Activated naive CD8-positive, alpha-beta T cell treated with anti-CD3 and anti-CD28 coated beads, Interleukin-2, amount 10 ng/mL, durations not matched to agents 7 days and 5 days (primary cell): ENCODE measurements around the gene CAMK1. TPM values are rescaled to one million over a fixed set of nuclear protein-coding genes. Genes with fewer than 3 reads are reported as not detected.

Source experiments
- ATAC-seq: fragments of 150-1000 bp; cut with Tn5 transposase; one replicate; pipeline ENCODE4 v1.10.0; 2021; ENCODE audit warnings: low read depth, moderate library complexity
- POLR2A ChIA-PET: fragments of 350-600 bp; sonication (Branson Sonifier 250); formaldehyde crosslinking; loops from one replicate; lab custom pipeline; 2021; ENCODE audit warnings: antibody characterized with exemption; lab: Charles Lee
- DNase-seq: peaks from one replicate; pipeline ENCODE4 v3.0.0; 2021
- H3K27ac Mint-ChIP-seq: one replicate; pipeline ENCODE4 v1.8.0; 2022; ENCODE audit warnings: mild to moderate bottlenecking, mixed read lengths
- H3K27me3 Mint-ChIP-seq: one replicate; pipeline ENCODE4 v1.8.0; 2022; ENCODE audit warnings: mild to moderate bottlenecking, moderate library complexity, mixed read lengths
- H3K36me3 Mint-ChIP-seq: one replicate; pipeline ENCODE4 v1.8.0; 2021; ENCODE audit warnings: mild to moderate bottlenecking, mixed read lengths
- H3K4me1 Mint-ChIP-seq: one replicate; pipeline ENCODE4 v1.8.0; 2021; ENCODE audit warnings: mixed read lengths
- H3K4me3 Mint-ChIP-seq: one replicate; pipeline ENCODE4 v1.8.0; 2022; ENCODE audit warnings: mild to moderate bottlenecking, moderate library complexity, mixed read lengths
- H3K9me3 Mint-ChIP-seq: one replicate; pipeline ENCODE4 v1.8.0; 2021; ENCODE audit warnings: mixed read lengths
- total RNA-seq, 2 experiments: library from RNA; stranded (reverse); gene quantifications; one replicate each; pipeline ENCODE4 v1.2.3, GENCODE V29; 2021

Gene CAMK1
- total RNA-seq, 2 experiments from 2014 or later = 25.2 to 26.9 TPM

DNA sequence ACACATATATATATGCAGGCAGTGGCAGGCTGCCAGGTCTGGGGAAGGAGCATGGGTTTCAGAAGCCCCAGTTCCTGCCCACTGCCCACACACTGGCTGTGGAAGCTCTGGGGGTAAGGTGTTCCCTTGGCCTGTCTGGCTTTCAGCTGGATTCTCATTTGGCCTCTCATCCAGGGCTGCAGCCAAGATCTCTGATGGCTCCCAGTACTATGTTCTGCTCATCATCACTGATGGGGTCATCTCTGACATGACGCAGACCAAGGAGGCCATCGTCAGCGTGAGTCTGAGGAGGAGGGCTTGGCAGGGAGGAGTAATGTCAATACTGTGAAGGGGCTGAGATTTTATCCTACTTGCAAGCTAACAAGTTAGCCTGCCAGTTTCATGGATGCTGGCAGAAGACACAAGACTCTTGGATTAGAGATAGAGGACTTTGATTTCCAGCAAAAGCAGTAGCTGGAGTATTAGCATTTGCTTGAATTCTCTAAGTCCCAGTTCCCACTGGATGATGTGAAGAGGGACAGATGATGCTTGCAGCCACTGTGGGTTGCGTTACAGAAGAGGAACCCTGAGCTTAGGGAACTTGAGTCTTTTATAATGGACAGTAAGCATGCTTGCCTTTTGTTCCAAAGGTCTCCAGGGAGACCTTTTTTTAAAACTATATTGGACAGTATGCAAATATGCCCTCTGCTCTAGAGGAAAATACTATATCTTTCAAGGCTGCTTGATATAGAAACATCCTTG, 43.8 kb downstream of the CAMK1 start:
- Mint-ChIP-seq H3K4me1 (peaks cover 28% of the 10 kb centered on the region), H3K4me3 (no peak overlapping the region), H3K9me3 (no peaks in the 10 kb centered on the region), H3K27ac (no peak overlapping the region), H3K36me3 (no peaks in the 10 kb centered on the region), H3K27me3 (peaks cover 5% of the 10 kb centered on the region)
- POLR2A ChIA-PET = interaction anchor here (0.6 to 1.4 kb wide), 2 partner anchors 24 to 259 kb away, joined by 3 to 5 read pairs; partner anchors contain the start of gene OGG1
- no peak for DNase-seq
- ATAC-seq = no peak

DNA sequence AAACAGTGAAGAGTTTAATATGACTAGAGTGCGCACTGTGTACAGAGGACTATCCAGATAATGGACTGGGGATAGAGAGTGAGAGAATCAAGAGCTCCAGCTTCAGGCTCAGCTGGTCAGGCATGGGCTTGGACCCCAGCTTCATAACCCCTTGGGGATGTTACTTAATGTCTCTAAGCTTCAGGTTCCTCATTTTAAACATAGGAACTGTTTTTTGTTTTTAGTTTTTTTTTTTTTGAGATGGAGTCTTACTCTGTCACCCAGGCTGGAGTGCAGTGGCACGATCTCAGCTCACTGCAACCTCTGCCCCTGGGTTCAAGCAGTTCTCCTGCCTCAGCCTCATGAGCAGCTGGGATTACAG, 48.1 kb downstream of the CAMK1 start:
- Mint-ChIP-seq H3K36me3 (no peaks in the 10 kb centered on the region), H3K27me3 (peaks cover 8% of the 10 kb centered on the region), H3K27ac (no peak overlapping the region), H3K4me1 (peaks cover 6% of the 10 kb centered on the region), H3K9me3 (no peaks in the 10 kb centered on the region), H3K4me3 (no peak overlapping the region)
- ATAC-seq (no peak), DNase-seq (no peak)
- POLR2A ChIA-PET = no interaction called here

DNA sequence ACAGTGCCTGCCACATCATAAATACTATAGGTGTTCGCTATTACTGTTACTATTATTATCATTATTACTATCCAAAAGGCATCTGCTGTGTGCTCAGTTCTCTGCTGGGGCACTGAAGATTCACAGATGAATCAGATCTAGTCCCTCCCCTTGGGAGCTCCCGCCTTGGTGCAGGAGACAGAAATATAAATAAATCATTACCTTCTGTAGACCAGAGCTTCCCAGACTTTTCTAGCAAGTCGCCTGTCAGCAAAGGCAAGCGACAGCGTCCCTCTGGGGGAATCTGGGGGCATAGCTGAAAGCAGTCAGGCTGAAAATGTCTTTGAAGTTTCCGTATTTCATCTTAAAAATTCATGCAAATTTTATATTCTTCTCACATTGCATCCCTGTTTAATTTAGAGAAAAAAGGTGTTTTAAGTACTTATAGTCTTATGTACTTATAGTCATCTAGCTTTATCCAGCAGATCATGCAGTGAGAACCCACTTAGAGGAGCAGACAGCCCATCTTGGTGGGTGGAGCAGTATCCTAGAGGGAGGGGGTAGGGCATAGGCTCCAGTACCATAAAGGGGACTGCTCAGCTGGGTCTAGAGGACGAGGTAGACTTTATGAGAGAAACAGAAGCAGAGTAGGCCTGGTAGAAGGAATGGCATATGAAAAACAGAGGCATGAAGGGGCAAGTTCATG, 48.6 kb downstream of the CAMK1 start:
- POLR2A ChIA-PET = no interaction called here
- H3K4me3 Mint-ChIP-seq = no peak overlapping the region
- H3K4me1 Mint-ChIP-seq = peaks cover 6% of the 10 kb centered on the region
- DNase-seq (no peak), ATAC-seq (no peak)
- H3K36me3 Mint-ChIP-seq = no peaks in the 10 kb centered on the region
- no peak overlapping the region for H3K27ac Mint-ChIP-seq
- no peaks in the 10 kb centered on the region for H3K9me3 Mint-ChIP-seq
- peaks cover 8% of the 10 kb centered on the region for H3K27me3 Mint-ChIP-seq

DNA sequence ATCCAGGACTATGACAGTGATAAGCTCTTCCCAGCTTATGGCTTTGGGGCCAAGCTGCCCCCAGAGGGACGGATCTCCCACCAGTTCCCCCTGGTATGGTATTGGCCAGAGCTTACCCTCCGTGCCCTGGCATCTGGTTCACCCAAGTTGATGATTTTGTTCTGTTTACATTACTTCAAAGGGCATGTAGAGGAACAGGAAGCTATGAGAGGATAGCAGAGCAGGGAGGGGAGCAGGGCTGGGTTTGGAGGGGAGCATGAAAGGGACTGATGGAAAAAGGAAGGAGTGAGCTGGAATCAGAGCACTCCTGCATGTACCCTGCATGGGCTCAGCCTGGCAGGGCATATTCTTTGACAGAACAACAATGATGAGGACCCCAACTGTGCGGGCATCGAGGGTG, 51.6 kb downstream of the CAMK1 start:
- Mint-ChIP-seq H3K36me3 (no peaks in the 10 kb centered on the region), H3K4me3 (no peak overlapping the region), H3K27me3 (peaks cover 12% of the 10 kb centered on the region), H3K9me3 (no peaks in the 10 kb centered on the region), H3K4me1 (peaks cover 7% of the 10 kb centered on the region), H3K27ac (no peak overlapping the region)
- DNase-seq (no peak), ATAC-seq (no peak)
- POLR2A ChIA-PET = no interaction called here

DNA sequence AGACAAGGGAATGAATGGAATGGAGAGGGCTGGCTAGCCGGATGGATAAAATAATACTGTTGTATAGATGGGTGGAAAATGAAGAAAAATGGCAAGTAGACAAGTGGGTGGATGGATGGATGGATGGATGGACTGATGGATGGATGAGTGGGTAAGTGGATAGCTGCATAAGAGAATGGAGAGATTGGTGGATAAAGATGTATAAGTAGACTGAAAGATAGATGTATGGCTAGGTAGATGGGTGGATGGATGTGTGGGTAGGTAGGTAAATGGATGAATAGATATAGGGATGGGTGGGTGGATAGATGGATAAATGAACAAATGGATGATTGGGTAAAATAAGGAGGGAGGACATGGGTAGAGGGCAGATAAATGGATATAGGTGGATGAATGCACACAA, 52.2 kb downstream of the CAMK1 start:
- Mint-ChIP-seq H3K4me3 (no peak overlapping the region), H3K27ac (no peak overlapping the region), H3K36me3 (no peaks in the 10 kb centered on the region), H3K9me3 (no peaks in the 10 kb centered on the region), H3K4me1 (peaks cover 3% of the 10 kb centered on the region), H3K27me3 (peaks cover 10% of the 10 kb centered on the region)
- DNase-seq (no peak), ATAC-seq (no peak)
- POLR2A ChIA-PET = no interaction called here

DNA sequence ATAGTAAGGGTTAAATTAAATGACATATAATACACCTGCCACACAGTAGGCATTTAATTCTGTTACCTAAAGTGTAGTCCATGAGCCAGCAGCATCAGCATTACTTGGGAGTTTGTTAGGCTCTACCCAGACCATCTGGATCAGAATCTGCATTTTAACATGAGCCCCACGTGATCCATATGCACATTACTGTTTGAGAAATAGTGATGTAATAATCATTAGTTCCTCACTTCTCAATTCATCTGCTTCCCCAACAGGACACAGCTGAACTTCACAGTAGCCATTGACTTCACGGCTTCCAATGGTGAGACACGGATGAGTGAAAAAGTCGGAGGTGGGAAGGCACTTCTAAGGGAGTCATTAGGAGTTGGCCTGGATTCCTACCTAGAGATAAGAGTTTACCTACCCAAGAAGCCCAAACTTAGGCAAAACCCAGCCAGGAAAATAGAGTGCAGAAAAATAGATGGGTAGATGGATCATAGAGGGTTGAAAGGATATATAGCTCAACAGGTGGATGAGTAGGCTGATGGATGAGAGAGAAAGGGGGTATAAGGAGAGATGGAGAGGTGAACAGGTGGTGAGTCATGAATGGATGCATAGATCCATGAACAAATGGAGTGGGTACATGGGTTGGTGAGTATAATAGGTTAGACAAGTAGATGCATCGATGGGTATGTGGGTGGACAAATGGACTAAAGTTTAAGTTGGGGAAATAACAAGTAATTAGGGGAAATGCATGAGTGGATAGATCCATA, 52.8 kb downstream of the CAMK1 start:
- POLR2A ChIA-PET = no interaction called here
- H3K9me3 Mint-ChIP-seq = no peaks in the 10 kb centered on the region
- DNase-seq (no peak), ATAC-seq (no peak)
- H3K36me3 Mint-ChIP-seq = no peaks in the 10 kb centered on the region
- no peak overlapping the region for H3K4me3 Mint-ChIP-seq
- no peak overlapping the region for H3K27ac Mint-ChIP-seq
- H3K4me1 Mint-ChIP-seq = peaks cover 3% of the 10 kb centered on the region
- H3K27me3 Mint-ChIP-seq = peaks cover 7% of the 10 kb centered on the region

DNA sequence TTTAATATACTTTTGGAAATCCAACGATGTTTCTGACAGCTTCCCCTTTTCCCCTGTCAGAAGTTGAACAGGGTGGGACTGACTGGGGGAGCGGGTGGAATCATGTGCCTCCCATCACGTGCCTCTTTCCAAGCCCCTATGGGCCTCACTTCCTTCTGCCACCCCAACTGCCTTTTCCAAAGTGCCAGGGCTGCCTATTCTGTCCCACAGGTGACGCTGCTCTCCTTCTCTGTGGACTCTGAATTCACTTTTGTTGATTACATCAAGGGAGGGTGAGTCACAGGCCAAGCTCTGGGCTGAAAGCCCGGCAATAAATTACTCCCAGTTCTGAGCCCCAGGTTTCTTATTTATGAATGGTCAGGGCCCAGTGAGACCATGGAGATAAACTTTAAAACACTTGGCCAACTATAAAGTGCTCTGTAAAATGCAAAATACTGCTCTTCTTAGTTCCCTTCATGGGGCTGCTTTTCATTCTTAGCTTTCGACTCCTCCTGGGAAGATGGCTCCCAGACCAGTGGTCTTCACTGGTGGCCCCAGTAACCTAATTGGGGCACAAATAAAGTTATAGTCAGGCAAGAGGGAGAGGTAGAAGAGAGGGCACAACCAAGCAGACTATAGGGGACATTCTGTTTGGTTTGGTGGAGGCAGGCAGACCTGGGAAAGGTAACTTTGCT, 53.8 kb downstream of the CAMK1 start:
- POLR2A ChIA-PET = no interaction called here

DNA sequence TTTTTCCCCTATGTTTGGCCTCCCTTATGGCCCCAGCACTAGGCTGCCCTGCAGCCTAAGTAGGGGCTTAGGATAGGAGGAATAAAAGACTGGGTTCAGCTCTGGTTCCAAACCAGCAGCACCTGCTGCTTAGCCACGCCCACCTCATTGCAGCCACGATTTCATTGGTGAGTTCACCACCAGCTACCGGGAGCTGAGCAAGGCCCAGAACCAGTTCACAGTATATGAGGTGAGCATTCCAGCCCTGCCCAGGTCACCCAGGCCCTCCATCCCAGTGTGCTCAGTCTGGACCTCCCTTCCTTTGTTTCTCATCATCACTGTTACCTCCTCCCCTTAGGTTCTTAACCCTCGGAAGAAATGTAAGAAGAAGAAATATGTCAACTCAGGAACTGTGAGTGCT, 54.6 kb downstream of the CAMK1 start:
- no peak for DNase-seq
- Mint-ChIP-seq H3K27me3 (peaks cover 6% of the 10 kb centered on the region), H3K36me3 (no peaks in the 10 kb centered on the region), H3K27ac (no peak overlapping the region), H3K9me3 (no peaks in the 10 kb centered on the region), H3K4me1 (peaks cover 7% of the 10 kb centered on the region), H3K4me3 (no peak overlapping the region)
- POLR2A ChIA-PET = no interaction called here
- ATAC-seq = no peak

More for the DNA sequence above, 53.8 kb downstream of the CAMK1 start:
- Mint-ChIP-seq H3K27me3 (peaks cover 7% of the 10 kb centered on the region), H3K4me3 (no peak overlapping the region), H3K4me1 (peaks cover 3% of the 10 kb centered on the region), H3K27ac (no peak overlapping the region), H3K36me3 (no peaks in the 10 kb centered on the region), H3K9me3 (no peaks in the 10 kb centered on the region)
- ATAC-seq (peak; percentile 69), DNase-seq (no peak)

DNA sequence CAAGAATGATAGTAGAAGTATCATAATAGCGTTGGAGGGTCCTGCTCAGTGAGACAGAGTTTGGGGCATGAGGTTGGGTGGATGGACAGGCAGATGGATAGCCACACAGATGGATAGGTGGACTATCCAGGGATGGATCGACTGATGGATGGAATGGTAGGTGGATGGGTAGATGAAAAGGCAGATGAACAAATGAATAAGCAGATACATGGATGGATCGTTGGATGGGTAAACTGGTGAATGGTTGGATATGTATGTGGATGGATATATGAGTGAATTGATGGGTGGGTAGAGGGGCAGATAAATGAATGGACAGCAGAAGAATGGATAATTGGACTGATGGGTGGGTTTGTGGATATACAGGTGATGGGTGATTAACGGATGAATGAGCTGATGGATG, 56.6 kb downstream of the CAMK1 start:
- Mint-ChIP-seq H3K36me3 (no peaks in the 10 kb centered on the region), H3K27me3 (peaks cover 5% of the 10 kb centered on the region), H3K4me3 (no peak overlapping the region), H3K27ac (peak overlapping the region; percentile 35), H3K9me3 (no peaks in the 10 kb centered on the region), H3K4me1 (peaks cover 7% of the 10 kb centered on the region)
- POLR2A ChIA-PET = no interaction called here
- ATAC-seq = no peak
- DNase-seq = no peak

DNA sequence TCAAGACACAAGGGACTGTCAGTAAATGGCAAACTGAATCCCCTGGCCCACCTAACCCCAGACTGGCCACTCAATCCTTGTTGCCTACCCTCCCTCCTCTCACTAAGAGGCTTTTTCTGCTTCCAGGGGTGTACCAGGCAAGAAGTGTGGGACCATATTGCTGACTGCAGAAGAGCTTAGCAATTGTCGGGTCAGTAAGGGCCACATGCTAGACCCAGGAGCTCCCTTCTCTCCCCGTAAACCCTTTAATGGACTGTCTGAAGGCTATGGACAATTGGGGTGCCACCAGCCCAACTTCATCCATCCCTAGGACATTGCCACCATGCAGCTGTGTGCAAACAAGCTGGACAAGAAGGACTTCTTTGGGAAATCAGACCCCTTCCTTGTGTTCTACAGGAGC, 57.3 kb downstream of the CAMK1 start:
- POLR2A ChIA-PET = no interaction called here
- peaks cover 5% of the 10 kb centered on the region for H3K4me1 Mint-ChIP-seq
- ATAC-seq (no peak), DNase-seq (no peak)
- no peak overlapping the region for H3K4me3 Mint-ChIP-seq
- peaks cover 4% of the 10 kb centered on the region for H3K27me3 Mint-ChIP-seq
- H3K36me3 Mint-ChIP-seq = no peaks in the 10 kb centered on the region
- H3K27ac Mint-ChIP-seq = no peak overlapping the region
- no peaks in the 10 kb centered on the region for H3K9me3 Mint-ChIP-seq

DNA sequence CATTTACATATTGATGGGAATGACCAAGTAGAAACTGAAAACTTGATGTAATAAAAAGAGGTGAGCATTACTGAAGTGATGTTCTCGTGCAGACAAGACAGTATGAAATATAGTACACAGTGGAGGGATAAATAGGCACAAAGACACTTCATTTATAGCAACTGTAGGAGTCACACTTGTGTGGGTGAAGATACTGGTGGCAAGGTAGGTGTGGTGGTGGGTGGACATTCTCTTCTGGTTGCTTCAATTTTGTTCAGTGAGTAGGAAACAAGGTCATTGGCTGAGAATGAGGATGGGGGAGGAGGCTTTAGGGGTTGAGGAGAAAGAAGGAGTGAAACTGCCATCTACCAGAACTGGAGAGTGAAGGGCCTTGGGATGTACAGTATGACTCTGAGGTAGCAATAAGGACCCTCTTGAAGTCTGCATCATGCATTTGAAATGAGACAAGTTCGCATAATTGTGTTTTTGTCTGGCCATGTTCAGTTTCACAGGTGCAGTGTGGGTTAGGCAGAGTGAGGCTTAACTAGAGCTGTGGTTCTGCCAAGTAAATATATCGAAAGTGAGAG, 59.5 kb downstream of the CAMK1 start:
- H3K36me3 Mint-ChIP-seq = peaks cover 3% of the 10 kb centered on the region
- ATAC-seq = peak; percentile 26
- POLR2A ChIA-PET = no interaction called here
- H3K27me3 Mint-ChIP-seq = peaks cover 20% of the 10 kb centered on the region
- no peak overlapping the region for H3K27ac Mint-ChIP-seq
- no peak for DNase-seq
- H3K9me3 Mint-ChIP-seq = no peaks in the 10 kb centered on the region
- peaks cover 4% of the 10 kb centered on the region for H3K4me1 Mint-ChIP-seq
- no peak overlapping the region for H3K4me3 Mint-ChIP-seq
